K562 (cell line): Measurements from ENCODE around the gene CD164L2. TPM values are rescaled to one million over a fixed set of nuclear protein-coding genes. Genes with fewer than 3 reads are reported as not detected.

Experiments
- MEIS2 ChIP-seq: fragments of 450-650 bp; IDR thresholded peaks from 2 replicates; pipeline ENCODE4 v1.6.1; 2014; ENCODE audit warnings: mild to moderate bottlenecking; ENCODE audit not compliant: partially characterized antibody
- PTTG1 ChIP-seq: fragments of 450-650 bp; IDR thresholded peaks from 2 replicates; pipeline ENCODE4 v1.6.1; 2016; ENCODE audit warnings: low read depth, mild to moderate bottlenecking, missing genetic modification characterization, missing compliant biosample characterization
- RAD51 ChIP-seq: fragments of 450-650 bp; IDR thresholded peaks from 2 replicates; pipeline ENCODE4 v1.7.1; 2016; ENCODE audit warnings: low read depth, mild to moderate bottlenecking, borderline replicate concordance
- SMARCA5 ChIP-seq: fragments of 450-650 bp; IDR thresholded peaks from 2 replicates; pipeline ENCODE4 v1.6.1; 2016
- SREBF1 ChIP-seq: fragments of 150-350 bp; IDR thresholded peaks from 2 replicates; pipeline ENCODE4 v1.6.1; 2014; ENCODE audit warnings: antibody characterized with exemption, low read depth, low read length, borderline replicate concordance
- polyA plus RNA-seq, 8 experiments: library from polyadenylated mRNA; depleted of rRNA in 4 of 8; stranded (reverse) in 5 of 8; unstranded in 3 of 8; fragments of >200 nt; fragmentation: Nextera tagmentation in 2 of 8; fragmentation: Illumina TruSeq in 1 of 8; extraction: Ambion mirVana in 2 of 8; extraction: Trizol in 1 of 8; gene quantifications; 2 replicates each; pipeline versions ENCODE4 v1.2.1 to v1.2.3, GENCODE V29; 2011 to 2014; ENCODE audit warnings: inconsistent platforms in 1 of 8, missing spikeins in 1 of 8
- total RNA-seq, 7 experiments: library from RNA; depleted of rRNA in 6 of 7; stranded (reverse); fragments of >200 nt in 6 of 7; fragmentation: Illumina TruSeq in 2 of 7; extraction: Trizol in 2 of 7; gene quantifications; 2 replicates each; pipeline versions ENCODE4 v1.2.1 to v1.2.3, GENCODE V29; 2011 to 2021; ENCODE audit warnings: low replicate concordance in 1 of 7
- TF ChIP-seq, protein P1 (sequence below): sonication (generic); formaldehyde crosslinking; IDR thresholded peaks from 2 replicates; pipeline ENCODE4 v1.8.0; 2023; ENCODE audit warnings: mild to moderate bottlenecking, missing genetic modification reagents
- TF ChIP-seq, protein P2 (sequence below), 3 experiments: IDR thresholded peaks in 2 of 3; conservative IDR thresholded peaks in 1 of 3; 2 replicates each; pipeline ENCODE4 v1.5.1; 2011 to 2012; ENCODE audit warnings: low read length in 3 of 3, mild to moderate bottlenecking in 3 of 3, control low read depth in 2 of 3, improper control_type of control experiment in 1 of 3, inconsistent platforms in 1 of 3, low read depth in 1 of 3, mixed read lengths in 1 of 3, moderate library complexity in 1 of 3; ENCODE audit not compliant: insufficient read depth in 2 of 3
- TF ChIP-seq, protein P3 (sequence below): fragments of 200-800 bp; sonication (Bioruptor generic); IDR thresholded peaks from 2 replicates; pipeline ENCODE4 v1.6.1; 2017; ENCODE audit warnings: missing genetic modification characterization, missing compliant biosample characterization
- TF ChIP-seq, protein P4 (sequence below): fragments of 450-650 bp; formaldehyde crosslinking; IDR thresholded peaks from 2 replicates; pipeline ENCODE4 v1.4.0; 2020; ENCODE audit warnings: mild to moderate bottlenecking, mixed read lengths

CD164L2 gene
- total and polyA plus RNA-seq, 9 of the 15 experiments (the other 6 are each of a cell fraction or from before 2014, with no cell fraction given) = 0.08 to 0.92 (median 0.38) TPM; not detected in 1

DNA sequence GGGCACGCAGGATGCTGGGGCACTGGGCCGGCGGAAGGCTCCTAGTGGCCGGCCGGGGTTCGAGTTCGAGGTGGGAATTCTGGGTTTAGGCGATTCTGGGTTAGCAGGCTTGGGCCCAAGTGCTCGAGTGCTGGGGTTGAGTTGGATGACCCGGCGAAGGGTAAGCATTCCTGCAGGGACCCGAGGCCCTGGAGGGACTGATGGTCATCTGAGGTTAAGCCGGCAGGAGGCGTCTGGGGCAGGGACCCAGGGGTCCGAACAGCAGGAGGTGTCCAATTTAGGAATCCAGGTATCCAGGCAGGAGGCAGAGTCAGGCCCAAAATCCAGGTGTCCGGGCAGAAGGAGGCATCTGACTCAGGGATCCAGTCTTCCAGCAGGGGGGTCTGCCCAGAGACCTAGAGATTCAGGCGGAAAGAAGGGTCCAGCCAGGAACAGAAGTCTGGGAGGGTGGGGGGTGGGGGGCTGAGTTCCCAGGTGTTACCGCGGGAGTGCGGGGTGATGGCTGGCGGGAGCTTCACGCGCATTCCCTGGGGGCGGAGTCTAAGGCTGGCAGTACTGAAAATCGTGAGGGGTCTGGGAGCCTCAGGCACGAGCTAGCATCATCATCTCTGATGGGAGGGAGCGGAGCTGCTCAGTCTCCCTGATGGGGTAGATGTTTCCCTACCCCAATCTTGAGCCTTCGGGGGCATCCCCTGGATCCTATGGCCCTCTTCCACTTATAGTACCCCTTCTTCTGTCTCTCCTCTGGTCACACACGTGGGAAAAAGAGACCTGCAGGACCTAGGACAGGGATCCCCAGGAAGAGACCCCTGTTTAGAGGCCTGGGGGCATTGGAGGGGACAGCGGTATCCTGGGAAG is 9.9 kb upstream of the CD164L2 start (continued):
- TF ChIP-seq, protein P1, sequence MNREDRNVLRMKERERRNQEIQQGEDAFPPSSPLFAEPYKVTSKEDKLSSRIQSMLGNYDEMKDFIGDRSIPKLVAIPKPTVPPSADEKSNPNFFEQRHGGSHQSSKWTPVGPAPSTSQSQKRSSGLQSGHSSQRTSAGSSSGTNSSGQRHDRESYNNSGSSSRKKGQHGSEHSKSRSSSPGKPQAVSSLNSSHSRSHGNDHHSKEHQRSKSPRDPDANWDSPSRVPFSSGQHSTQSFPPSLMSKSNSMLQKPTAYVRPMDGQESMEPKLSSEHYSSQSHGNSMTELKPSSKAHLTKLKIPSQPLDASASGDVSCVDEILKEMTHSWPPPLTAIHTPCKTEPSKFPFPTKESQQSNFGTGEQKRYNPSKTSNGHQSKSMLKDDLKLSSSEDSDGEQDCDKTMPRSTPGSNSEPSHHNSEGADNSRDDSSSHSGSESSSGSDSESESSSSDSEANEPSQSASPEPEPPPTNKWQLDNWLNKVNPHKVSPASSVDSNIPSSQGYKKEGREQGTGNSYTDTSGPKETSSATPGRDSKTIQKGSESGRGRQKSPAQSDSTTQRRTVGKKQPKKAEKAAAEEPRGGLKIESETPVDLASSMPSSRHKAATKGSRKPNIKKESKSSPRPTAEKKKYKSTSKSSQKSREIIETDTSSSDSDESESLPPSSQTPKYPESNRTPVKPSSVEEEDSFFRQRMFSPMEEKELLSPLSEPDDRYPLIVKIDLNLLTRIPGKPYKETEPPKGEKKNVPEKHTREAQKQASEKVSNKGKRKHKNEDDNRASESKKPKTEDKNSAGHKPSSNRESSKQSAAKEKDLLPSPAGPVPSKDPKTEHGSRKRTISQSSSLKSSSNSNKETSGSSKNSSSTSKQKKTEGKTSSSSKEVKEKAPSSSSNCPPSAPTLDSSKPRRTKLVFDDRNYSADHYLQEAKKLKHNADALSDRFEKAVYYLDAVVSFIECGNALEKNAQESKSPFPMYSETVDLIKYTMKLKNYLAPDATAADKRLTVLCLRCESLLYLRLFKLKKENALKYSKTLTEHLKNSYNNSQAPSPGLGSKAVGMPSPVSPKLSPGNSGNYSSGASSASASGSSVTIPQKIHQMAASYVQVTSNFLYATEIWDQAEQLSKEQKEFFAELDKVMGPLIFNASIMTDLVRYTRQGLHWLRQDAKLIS (CRISPR knock-in tag) = no peak
- TF ChIP-seq, protein P2, sequence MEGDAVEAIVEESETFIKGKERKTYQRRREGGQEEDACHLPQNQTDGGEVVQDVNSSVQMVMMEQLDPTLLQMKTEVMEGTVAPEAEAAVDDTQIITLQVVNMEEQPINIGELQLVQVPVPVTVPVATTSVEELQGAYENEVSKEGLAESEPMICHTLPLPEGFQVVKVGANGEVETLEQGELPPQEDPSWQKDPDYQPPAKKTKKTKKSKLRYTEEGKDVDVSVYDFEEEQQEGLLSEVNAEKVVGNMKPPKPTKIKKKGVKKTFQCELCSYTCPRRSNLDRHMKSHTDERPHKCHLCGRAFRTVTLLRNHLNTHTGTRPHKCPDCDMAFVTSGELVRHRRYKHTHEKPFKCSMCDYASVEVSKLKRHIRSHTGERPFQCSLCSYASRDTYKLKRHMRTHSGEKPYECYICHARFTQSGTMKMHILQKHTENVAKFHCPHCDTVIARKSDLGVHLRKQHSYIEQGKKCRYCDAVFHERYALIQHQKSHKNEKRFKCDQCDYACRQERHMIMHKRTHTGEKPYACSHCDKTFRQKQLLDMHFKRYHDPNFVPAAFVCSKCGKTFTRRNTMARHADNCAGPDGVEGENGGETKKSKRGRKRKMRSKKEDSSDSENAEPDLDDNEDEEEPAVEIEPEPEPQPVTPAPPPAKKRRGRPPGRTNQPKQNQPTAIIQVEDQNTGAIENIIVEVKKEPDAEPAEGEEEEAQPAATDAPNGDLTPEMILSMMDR (IDR thresholded peaks at IDR 0.05 in 2 of 3, conservative IDR thresholded peaks at IDR 0.05 in 1 of 3; ENCODE audit: insufficient read depth in 2 of 3, low read depth in 1 of 3, low read length in 3 of 3) = peak; percentile 60 to 73 (median 60)
- no peak for TF ChIP-seq SREBF1
- no peak for TF ChIP-seq PTTG1 (tag)
- TF ChIP-seq SMARCA5 = peak; percentile 61; the same call in 1 of the 2 replicates
- TF ChIP-seq, protein P3, sequence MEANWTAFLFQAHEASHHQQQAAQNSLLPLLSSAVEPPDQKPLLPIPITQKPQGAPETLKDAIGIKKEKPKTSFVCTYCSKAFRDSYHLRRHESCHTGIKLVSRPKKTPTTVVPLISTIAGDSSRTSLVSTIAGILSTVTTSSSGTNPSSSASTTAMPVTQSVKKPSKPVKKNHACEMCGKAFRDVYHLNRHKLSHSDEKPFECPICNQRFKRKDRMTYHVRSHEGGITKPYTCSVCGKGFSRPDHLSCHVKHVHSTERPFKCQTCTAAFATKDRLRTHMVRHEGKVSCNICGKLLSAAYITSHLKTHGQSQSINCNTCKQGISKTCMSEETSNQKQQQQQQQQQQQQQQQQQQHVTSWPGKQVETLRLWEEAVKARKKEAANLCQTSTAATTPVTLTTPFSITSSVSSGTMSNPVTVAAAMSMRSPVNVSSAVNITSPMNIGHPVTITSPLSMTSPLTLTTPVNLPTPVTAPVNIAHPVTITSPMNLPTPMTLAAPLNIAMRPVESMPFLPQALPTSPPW = no peak
- no peak for TF ChIP-seq MEIS2
- TF ChIP-seq, protein P4, sequence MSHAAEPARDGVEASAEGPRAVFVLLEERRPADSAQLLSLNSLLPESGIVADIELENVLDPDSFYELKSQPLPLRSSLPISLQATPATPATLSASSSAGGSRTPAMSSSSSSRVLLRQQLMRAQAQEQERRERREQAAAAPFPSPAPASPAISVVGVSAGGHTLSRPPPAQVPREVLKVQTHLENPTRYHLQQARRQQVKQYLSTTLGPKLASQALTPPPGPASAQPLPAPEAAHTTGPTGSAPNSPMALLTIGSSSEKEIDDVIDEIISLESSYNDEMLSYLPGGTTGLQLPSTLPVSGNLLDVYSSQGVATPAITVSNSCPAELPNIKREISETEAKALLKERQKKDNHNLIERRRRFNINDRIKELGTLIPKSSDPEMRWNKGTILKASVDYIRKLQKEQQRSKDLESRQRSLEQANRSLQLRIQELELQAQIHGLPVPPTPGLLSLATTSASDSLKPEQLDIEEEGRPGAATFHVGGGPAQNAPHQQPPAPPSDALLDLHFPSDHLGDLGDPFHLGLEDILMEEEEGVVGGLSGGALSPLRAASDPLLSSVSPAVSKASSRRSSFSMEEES = no peak
- 0 out of 2 replicates have a peak, but pooled peaks have one; percentile 13 for TF ChIP-seq RAD51
